ENCODE measurements around the gene ING4.

- TF ChIP-seq POLR2A (IDR thresholded peaks at IDR 0.05; ENCODE audit: low read depth, low read length): no peak
- no peak for TF ChIP-seq CTCF (conservative IDR thresholded peaks at IDR 0.05; ENCODE audit: low read depth, low read length)
- no peak for TF ChIP-seq FOS (IDR thresholded peaks at IDR 0.05; ENCODE audit: low read depth, low read length)
- TF ChIP-seq RCOR1 (IDR thresholded peaks at IDR 0.05; ENCODE audit: insufficient replicate concordance, low read length): no peak
- TF ChIP-seq USF2 (IDR thresholded peaks at IDR 0.05; ENCODE audit: low read depth, low read length): no peak
Observed at GRCh38 chr12:6638305-6638704, 24.6 kb downstream of the ING4 start.
